Ascending aorta (tissue), 2 donors: ENCODE results near the gene KCNJ14. TPM values are rescaled to one million over a fixed set of nuclear protein-coding genes. Genes with fewer than 3 reads are reported as not detected.

Source experiments
- DNase-seq, 2 donors: peaks; one replicate each; pipeline ENCODE4 v3.0.0-alpha.2; 2019; ENCODE audit warnings: low spot score in 2 of 2
- H3K27ac ChIP-seq, 2 donors: fragments of 200-600 bp; sonication (generic); one replicate each; pipeline ENCODE4 v1.5.1; 2016 to 2017; ENCODE audit warnings: mild to moderate bottlenecking in 1 of 2
- H3K27me3 ChIP-seq: fragments of 200-600 bp; sonication (generic); one replicate; pipeline ENCODE4 v1.5.1; 2017
- H3K36me3 ChIP-seq, 2 donors: fragments of 200-600 bp; sonication (generic); one replicate each; pipeline ENCODE4 v1.5.1; 2016
- H3K4me1 ChIP-seq, 2 donors: fragments of 200-600 bp; sonication (generic); one replicate each; pipeline ENCODE4 v1.5.1; 2016 to 2017; ENCODE audit warnings: mild to moderate bottlenecking in 1 of 2
- H3K4me3 ChIP-seq, 2 donors: fragments of 200-600 bp; sonication (generic); one replicate each; pipeline ENCODE4 v1.5.1; 2016 to 2017; ENCODE audit warnings: mild to moderate bottlenecking in 1 of 2
- H3K9me3 ChIP-seq, 2 donors: fragments of 200-600 bp; sonication (generic); one replicate each; pipeline ENCODE4 v1.5.1; 2016
- intact Hi-C: fragments of 100-400 bp; cut with DNase I; formaldehyde crosslinking; loops from one replicate; pipeline ENCODE4 v1.15.1; 2023
- total RNA-seq: library from RNA; depleted of rRNA; stranded (reverse); fragments of >200 nt; gene quantifications from one replicate; pipeline ENCODE4 v1.1.0, GENCODE V29; 2016
- TF ChIP-seq, protein P1 (sequence below), 3 experiments: fragments of 200-600 bp in 2 of 3; fragments of 450-650 bp in 1 of 3; sonication (generic) in 2 of 3; IDR thresholded peaks; one replicate each; pipeline ENCODE4 v1.5.1; 2016 to 2019; ENCODE audit warnings: antibody characterized with exemption in 3 of 3, mild to moderate bottlenecking in 1 of 3, moderate library complexity in 1 of 3

Gene KCNJ14
- total RNA-seq, 1 donor from 2014 or later: 6.1 TPM

- Histone ChIP-seq H3K36me3 (no peaks in the 10 kb centered on the region), H3K27me3 (no peaks in the 10 kb centered on the region), H3K27ac (no peak overlapping the region), H3K4me3 (no peak overlapping the region), H3K9me3 (no peaks in the 10 kb centered on the region), H3K4me1 (no peaks in the 10 kb centered on the region)
- intact Hi-C loops: no loop called here
- TF ChIP-seq, protein P1, sequence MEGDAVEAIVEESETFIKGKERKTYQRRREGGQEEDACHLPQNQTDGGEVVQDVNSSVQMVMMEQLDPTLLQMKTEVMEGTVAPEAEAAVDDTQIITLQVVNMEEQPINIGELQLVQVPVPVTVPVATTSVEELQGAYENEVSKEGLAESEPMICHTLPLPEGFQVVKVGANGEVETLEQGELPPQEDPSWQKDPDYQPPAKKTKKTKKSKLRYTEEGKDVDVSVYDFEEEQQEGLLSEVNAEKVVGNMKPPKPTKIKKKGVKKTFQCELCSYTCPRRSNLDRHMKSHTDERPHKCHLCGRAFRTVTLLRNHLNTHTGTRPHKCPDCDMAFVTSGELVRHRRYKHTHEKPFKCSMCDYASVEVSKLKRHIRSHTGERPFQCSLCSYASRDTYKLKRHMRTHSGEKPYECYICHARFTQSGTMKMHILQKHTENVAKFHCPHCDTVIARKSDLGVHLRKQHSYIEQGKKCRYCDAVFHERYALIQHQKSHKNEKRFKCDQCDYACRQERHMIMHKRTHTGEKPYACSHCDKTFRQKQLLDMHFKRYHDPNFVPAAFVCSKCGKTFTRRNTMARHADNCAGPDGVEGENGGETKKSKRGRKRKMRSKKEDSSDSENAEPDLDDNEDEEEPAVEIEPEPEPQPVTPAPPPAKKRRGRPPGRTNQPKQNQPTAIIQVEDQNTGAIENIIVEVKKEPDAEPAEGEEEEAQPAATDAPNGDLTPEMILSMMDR (IDR thresholded peaks at IDR 0.05): no peak
- DNase-seq: no peak
These were observed 38.0 kb upstream of the KCNJ14 start for GRCh38 chr19:48417421-48417820.

GRCh38 chr19:48418317-48419064, 36.9 kb upstream of the KCNJ14 start:
- Histone ChIP-seq H3K36me3 (no peaks in the 10 kb centered on the region), H3K4me3 (no peak overlapping the region), H3K4me1 (no peaks in the 10 kb centered on the region), H3K27me3 (no peaks in the 10 kb centered on the region), H3K27ac (no peak overlapping the region), H3K9me3 (no peaks in the 10 kb centered on the region)
- intact Hi-C loops: no loop called here
- no peak for DNase-seq
- TF ChIP-seq, protein P1 (IDR thresholded peaks at IDR 0.05): no peak

GRCh38 chr19:48419158-48419920, 36.0 kb upstream of the KCNJ14 start:
- H3K9me3 ChIP-seq: no peaks in the 10 kb centered on the region
- H3K4me1 ChIP-seq: no peaks in the 10 kb centered on the region
- H3K36me3 ChIP-seq: no peaks in the 10 kb centered on the region
- no peak overlapping the region for H3K27ac ChIP-seq
- intact Hi-C loops: no loop called here
- no peak overlapping the region for H3K4me3 ChIP-seq
- no peaks in the 10 kb centered on the region for H3K27me3 ChIP-seq
- TF ChIP-seq, protein P1 (IDR thresholded peaks at IDR 0.05): no peak
- DNase-seq: no peak

DNA sequence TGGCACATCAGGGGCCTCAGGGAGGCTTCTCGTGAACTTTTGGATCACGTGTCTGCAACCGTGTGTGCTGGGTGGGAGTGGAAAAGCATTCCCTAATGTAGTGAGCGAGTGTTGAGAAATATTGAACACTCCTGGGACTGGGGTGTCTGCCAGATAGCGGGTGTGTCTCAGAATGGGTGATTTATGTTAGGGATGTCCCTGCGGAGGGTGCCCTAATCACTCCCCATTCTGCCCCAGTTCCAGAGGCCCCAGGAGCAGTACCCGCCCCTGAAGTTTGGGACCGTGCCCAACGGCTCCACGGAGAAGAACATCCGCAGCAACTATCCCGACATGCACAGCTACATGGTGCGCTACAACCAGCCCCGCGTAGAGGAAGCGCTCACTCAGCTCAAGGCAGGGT, 33.8 kb upstream of the KCNJ14 start:
- no peaks in the 10 kb centered on the region for H3K9me3 ChIP-seq
- TF ChIP-seq, protein P1 (IDR thresholded peaks at IDR 0.05): no peak
- DNase-seq: no peak
- H3K36me3 ChIP-seq: no peaks in the 10 kb centered on the region
- H3K4me1 ChIP-seq: no peaks in the 10 kb centered on the region
- intact Hi-C loops: no loop called here
- no peak overlapping the region for H3K27ac ChIP-seq
- no peak overlapping the region for H3K4me3 ChIP-seq
- no peaks in the 10 kb centered on the region for H3K27me3 ChIP-seq

DNA sequence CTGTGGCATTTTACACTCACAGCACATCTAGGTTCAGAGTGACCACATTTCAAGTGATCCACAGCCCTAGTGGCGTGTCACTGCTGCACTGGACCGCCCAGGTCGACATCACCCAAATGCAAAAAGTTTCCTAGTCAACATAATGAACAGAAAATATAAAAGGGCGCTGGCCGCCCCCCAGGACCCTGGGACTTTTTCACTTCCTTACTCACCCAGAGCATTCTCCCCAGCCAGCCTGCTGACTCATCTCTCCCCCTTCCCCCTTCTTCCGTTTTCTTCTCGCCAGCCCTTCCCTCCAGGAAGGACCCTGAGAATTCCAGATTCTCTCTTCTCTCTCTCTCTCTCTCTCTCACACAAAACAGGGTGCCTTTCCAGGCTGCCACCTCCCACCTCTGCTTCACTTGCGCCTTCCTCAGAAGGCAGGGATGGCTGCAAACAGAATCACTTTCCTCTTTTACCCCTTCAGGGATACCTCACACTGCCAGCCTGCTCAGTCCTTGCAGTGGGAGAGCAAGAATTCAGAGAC, 30.6 kb upstream of the KCNJ14 start:
- no peak for DNase-seq
- H3K27ac ChIP-seq: no peak overlapping the region
- H3K36me3 ChIP-seq: no peaks in the 10 kb centered on the region
- H3K4me1 ChIP-seq: no peaks in the 10 kb centered on the region
- intact Hi-C loops: no loop called here
- TF ChIP-seq, protein P1 (IDR thresholded peaks at IDR 0.05): no peak
- H3K27me3 ChIP-seq: no peaks in the 10 kb centered on the region
- no peaks in the 10 kb centered on the region for H3K9me3 ChIP-seq
- no peak overlapping the region for H3K4me3 ChIP-seq
